KBM-7 (cell line): ENCODE data around the gene FGB.
"Not testable (repeated sequence)": the region's sequence is repeated elsewhere in the genome, so short reads cannot be mapped to it uniquely, and the experiment has no call there.

ENCODE experiments used
- DNase-seq: peaks from one replicate; pipeline ENCODE4 v3.0.0-alpha.2; 2015
- in situ Hi-C: fragments of 300-500 bp; cut with MboI; formaldehyde crosslinking; loops from 2 replicates; pipeline ENCODE4 v1.14.3; 2020; ENCODE audit warnings: low sequenced_read_pairs, low pct_unique_long_range_greater_than_20kb, mixed read lengths

Gene FGB

GRCh38 chr4:154590329-154591006 lies 27.7 kb downstream of the FGB start, which contains the start of gene FGA:
FGA (minus strand) TSS chr4:154590742; CDS start chr4:154590687, 55 bp downstream.
- in situ Hi-C loops, result no loop called here
- no peak for DNase-seq

GRCh38 chr4:154591890-154592289 lies 29.1 kb downstream of the FGB start:
- in situ Hi-C loops, result no loop called here
- no peak for DNase-seq

- DNase-seq, result no peak
- in situ Hi-C loops, result no loop called here
These were observed 31.1 kb downstream of the FGB start for GRCh38 chr4:154593868-154594267.

GRCh38 chr4:154594343-154594742 lies 31.5 kb downstream of the FGB start:
- DNase-seq, in situ Hi-C loops: not testable (repeated sequence)

GRCh38 chr4:154595807-154596206 lies 33.0 kb downstream of the FGB start:
- in situ Hi-C loops, result no loop called here
- no peak for DNase-seq

- in situ Hi-C loops, DNase-seq: not testable (repeated sequence)
These were observed 34.5 kb downstream of the FGB start for GRCh38 chr4:154597281-154597680.

- no peak for DNase-seq
- in situ Hi-C loops, result no loop called here
These were observed 35.3 kb downstream of the FGB start for GRCh38 chr4:154597798-154598774.

GRCh38 chr4:154602404-154603020 lies 39.7 kb downstream of the FGB start:
- no peak for DNase-seq
- in situ Hi-C loops, result loop anchor here (25.0 kb wide), 1 partner anchor 265 kb away; no protein-coding TSS in a partner anchor

- in situ Hi-C loops, result loop anchor here (25.0 kb wide), 1 partner anchor 266 kb away; no protein-coding TSS in a partner anchor
- DNase-seq, result no peak
These were observed 40.5 kb downstream of the FGB start for GRCh38 chr4:154603033-154603943.

GRCh38 chr4:154604696-154605200 lies 41.9 kb downstream of the FGB start:
- in situ Hi-C loops, result loop anchor here (25.0 kb wide), 1 partner anchor 267 kb away; no protein-coding TSS in a partner anchor
- DNase-seq, result no peak

- no peak for DNase-seq
- in situ Hi-C loops, result loop anchor here (25.0 kb wide), 1 partner anchor 270 kb away; no protein-coding TSS in a partner anchor
These were observed 44.2 kb downstream of the FGB start for GRCh38 chr4:154606728-154607723.

- in situ Hi-C loops, result loop anchor here (25.0 kb wide), 1 partner anchor 271 kb away; no protein-coding TSS in a partner anchor
- no peak for DNase-seq
These were observed 45.8 kb downstream of the FGB start for GRCh38 chr4:154608361-154609252.

- DNase-seq, result no peak
- in situ Hi-C loops, result loop anchor here (25.0 kb wide), 1 partner anchor 272 kb away; no protein-coding TSS in a partner anchor
These were observed 46.7 kb downstream of the FGB start for GRCh38 chr4:154609532-154609931.

- peak; percentile 4 for DNase-seq
- in situ Hi-C loops, result loop anchor here (25.0 kb wide), 1 partner anchor 273 kb away; no protein-coding TSS in a partner anchor
These were observed 47.8 kb downstream of the FGB start for GRCh38 chr4:154610582-154610981.

- in situ Hi-C loops, result loop anchor here (25.0 kb wide), 1 partner anchor 275 kb away; no protein-coding TSS in a partner anchor
- DNase-seq, result no peak
These were observed 49.0 kb downstream of the FGB start for GRCh38 chr4:154611833-154612232.
